Neural progenitor cell (in vitro differentiated cells): ENCODE data around the gene MEI1.

Experiments used
- CTCF ChIP-seq: fragments of 200-600 bp; sonication (generic); IDR thresholded peaks from 2 replicates; pipeline ENCODE4 v1.5.1; 2017; ENCODE audit warnings: antibody characterized with exemption, mild to moderate bottlenecking
- EZH2phosphoT487 ChIP-seq: fragments of 200-600 bp; sonication (generic); IDR thresholded peaks from 2 replicates; pipeline ENCODE4 v1.6.1; 2017; ENCODE audit warnings: antibody characterized with exemption

DNA sequence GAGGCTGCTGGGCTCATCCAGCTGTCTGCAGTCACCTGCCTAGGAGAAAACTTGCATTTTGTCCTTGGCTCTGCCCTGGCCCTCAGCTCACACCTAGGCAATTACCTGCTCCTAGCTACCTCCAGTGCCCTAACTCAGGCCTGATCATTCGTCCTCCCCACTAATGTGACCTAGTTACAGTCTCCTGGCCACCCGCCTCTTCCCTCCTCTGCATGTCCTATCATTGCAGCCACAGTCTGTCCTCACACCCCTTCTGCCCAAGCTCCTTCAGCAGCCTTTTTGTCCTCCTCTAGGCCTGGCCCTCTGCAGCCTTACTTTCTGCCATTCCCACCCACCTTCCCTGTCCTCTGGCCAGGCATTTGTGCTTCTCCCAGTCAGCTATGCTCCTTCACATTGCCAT, 83.4 kb downstream of the MEI1 start:
- TF ChIP-seq CTCF (no peak), EZH2phosphoT487 (no peak)
